OCI-LY1 (cell line): ENCODE data around the gene ST7.

ENCODE experiments used
- CTCF ChIP-seq: fragments of 200-600 bp; sonication (generic), shearing (Covaris generic); IDR thresholded peaks from 2 replicates; pipeline ENCODE4 v1.5.1; 2017; ENCODE audit warnings: mild to moderate bottlenecking, antibody characterized with exemption, low read length, moderate library complexity, mixed read lengths
- EZH2 ChIP-seq: fragments of 200-600 bp; sonication (generic), shearing (Covaris generic); IDR thresholded peaks from 2 replicates; pipeline ENCODE4 v1.8.0; 2017; ENCODE audit warnings: borderline replicate concordance, mixed run types, mild to moderate bottlenecking, antibody characterized with exemption, low read length, moderate library complexity, mixed read lengths

- no peak for TF ChIP-seq CTCF
- no peak for TF ChIP-seq EZH2
These were observed 267.5 kb downstream of the ST7 start for GRCh38 chr7:117220836-117221235.
